GM21619 (cell line): Measurements from ENCODE around the gene SDSL.

Experiments
- ATAC-seq: cut with Tn5 transposase; IDR thresholded peaks from one replicate; pipeline ENCODE4 v1.9.1; 2021; ENCODE audit not compliant: unreplicated experiment

The SDSL gene

DNA sequence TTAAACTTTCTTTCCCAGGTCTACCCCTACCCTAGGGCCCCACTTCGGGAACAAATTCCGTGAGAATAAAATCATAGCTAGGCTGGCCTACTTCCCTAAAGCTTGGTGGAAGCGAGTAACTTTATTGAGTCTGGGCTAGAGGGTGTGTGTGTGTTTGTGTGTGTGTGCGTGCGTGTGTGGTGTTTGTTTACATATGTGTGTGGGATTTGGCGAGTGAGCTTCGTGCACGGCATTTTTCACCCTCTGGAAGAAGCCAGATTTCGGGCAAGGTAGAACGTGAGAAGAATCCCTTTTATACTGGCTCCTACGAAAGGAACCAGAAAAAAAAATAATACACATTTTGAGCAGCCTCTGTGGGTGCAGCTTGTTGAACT is 57.0 kb downstream of the SDSL start:
- ATAC-seq, result no peak

DNA sequence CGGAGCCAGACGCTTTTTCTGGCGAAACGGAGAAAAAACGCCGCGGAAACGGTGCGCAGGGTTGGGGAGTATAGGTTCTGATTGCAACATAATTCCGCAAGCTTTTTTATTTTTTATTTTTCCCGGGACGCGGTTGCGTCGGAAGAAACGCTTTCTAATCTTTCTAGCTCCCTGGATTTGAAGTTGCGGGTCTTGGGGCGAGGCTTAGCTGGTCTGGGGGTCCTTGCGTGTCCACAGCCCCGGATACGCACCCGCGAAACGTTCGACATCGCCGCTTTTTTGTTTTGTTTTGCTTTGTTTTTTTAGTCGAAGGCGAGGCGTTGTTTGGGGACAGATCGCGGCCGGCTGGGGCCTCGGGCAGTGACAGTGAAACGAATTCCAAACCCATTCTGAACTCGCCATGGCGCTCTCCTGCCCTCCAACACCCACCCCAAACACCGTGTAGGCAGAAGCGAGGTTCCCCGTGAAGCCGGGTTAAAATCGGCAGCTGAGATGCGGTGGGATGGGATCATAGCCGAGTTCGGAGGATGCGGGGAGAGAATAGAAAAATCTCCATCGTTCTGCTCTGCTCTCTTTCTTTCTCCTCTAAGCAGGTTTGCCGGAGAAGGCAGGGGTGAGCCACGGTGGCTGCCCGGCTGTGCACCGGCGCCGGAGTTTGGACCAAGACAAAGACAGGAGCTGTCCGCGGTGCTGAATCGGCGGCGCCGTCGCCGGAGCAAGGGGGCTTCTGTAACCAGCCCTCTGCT is 57.6 kb downstream of the SDSL start:
- no peak for ATAC-seq

DNA sequence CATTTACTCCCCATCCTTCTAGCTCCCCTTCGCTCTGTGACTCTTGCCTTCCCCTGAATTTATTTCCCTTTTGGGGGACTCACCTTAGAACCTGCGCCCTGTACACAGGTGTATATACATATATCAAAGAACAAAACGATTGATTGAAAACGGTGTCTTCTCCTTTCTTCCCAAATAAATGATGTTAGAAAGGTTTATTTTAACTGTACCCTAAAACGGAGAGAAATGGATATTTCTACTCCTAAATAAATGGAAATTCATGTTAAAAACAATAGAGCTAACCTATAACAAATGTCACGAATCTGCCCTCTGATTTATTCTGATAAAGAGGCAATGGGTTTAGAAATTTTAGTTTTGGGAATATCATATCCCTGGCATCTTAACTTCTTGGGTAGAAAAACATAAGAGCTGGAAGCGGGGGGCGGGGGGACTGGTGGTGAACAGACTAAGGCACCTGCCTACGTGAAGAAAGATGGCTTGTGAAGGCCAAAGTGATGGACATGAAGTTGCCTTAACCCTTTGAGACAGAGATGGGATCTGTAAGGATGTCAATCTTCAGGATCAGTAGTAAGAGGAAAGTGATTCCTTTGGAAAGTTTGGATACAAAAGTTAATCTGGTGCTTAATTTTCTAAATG is 58.3 kb downstream of the SDSL start:
- no peak for ATAC-seq

DNA sequence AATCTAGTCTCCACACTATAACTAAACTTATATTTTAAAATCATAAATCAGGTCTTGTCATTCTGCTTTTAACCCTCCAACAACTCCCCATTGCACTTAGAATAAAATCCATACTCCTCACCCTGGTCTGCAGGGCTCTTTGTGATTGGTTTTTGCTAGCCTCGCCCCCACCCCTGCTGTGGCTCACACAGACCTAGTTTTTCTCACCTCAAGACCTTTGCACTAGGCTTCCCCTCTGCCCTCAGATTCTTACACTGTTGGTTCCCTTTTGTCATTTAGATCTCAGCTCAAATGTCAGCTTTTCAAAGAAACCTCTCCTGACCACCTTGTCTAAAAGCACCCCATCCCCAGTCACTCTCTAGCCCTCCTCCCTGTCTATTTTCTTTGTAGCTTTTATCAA is 60.2 kb downstream of the SDSL start:
- ATAC-seq, result no peak

DNA sequence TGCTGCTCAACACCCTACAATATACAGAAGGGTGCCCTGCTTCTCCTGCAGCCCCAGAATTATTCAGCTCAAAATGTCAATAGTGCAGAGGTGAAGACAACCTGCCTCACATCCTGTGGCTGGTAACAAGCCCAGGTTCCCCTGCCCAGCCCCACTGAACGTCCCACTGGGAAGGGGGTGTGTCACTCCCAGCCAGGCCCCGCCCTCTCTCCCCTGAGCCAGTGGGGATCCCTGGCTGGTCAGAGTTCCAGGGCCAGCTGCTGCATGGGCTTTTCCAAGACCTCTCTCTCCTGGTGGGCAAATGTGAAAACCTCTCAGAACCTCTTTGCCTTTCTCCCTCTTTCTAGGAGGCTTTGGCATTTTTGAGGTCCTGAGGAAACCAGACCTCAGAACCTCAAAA is 63.1 kb downstream of the SDSL start:
- no peak for ATAC-seq

DNA sequence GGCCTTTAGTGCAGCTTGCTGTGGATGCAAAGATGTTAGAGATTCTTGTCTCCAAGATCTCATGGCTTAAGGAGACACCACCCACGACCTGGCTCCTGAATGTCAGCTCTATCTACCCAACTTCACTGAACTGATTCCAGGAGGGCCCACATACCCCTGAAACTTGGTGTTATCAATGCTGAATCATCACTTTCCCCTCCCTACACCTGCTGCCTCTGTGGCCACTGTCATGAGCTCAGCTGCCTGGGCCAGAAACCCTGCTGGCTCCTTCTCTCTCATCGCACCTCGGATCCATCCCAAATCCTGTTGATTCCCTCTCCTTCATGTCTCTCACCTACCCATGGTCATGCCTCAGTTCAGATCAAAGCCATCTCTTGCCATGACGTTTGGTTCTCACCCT is 64.5 kb downstream of the SDSL start:
- ATAC-seq, result no peak
